ENCODE data around the gene SFMBT2. TPM values are rescaled to one million over a fixed set of nuclear protein-coding genes. Genes with fewer than 3 reads are reported as not detected.
"Not testable (repeated sequence)": the region's sequence is repeated elsewhere in the genome, so short reads cannot be mapped to it uniquely, and the experiment has no call there.

SFMBT2 gene
- total and polyA plus RNA-seq, 2 of the 4 experiments (the other 2 are of a cell fraction), result 0.70 to 1.3 TPM

GRCh38 chr10:7190772-7191171, 220.1 kb downstream of the SFMBT2 start:
- H3K9me3 ChIP-seq (ENCODE audit: control insufficient read depth, insufficient read depth, low read length); H3K14ac ChIP-seq (replicated peaks; ENCODE audit: low read depth, low read length); H2BK15ac ChIP-seq (ENCODE audit: low read depth, low read length); H3K4me3 ChIP-seq (ENCODE audit: insufficient read depth, low read depth, low read length); H4K20me1 ChIP-seq (ENCODE audit: insufficient read depth, low read length); H3K4ac ChIP-seq (ENCODE audit: low read depth, low read length); H2BK120ac ChIP-seq (ENCODE audit: low read depth, low read length); H3K27me3 ChIP-seq (ENCODE audit: control insufficient read depth, insufficient read depth, low read length); intact Hi-C loops (cut with micrococcal nuclease); H2AK5ac ChIP-seq (ENCODE audit: low read depth, low read length); BruUV-seq (replicated peaks); H3K4me2 ChIP-seq (ENCODE audit: low read depth, low read length); DNase-seq; H3K79me1 ChIP-seq (ENCODE audit: low read depth in 1 of 2, low read length in 2 of 2); dilution Hi-C loops (cut with HindIII; ENCODE audit: low sequenced_read_pairs, unreplicated experiment); H3K18ac ChIP-seq (ENCODE audit: low read depth, low read length); H3K56ac ChIP-seq (ENCODE audit: extremely low read depth, insufficient read depth, low read length); POLR2A ChIA-PET (ENCODE audit: unreplicated experiment); H4K8ac ChIP-seq (ENCODE audit: low read depth in 2 of 2, low read length in 2 of 2); H3K23ac ChIP-seq (ENCODE audit: low read depth, low read length); in situ Hi-C loops (cut with MboI; ENCODE audit: low sequenced_read_pairs); H3K36me3 ChIP-seq (ENCODE audit: control insufficient read depth, insufficient read depth, low read length); H3K4me1 ChIP-seq (ENCODE audit: control insufficient read depth, insufficient read depth, low read length); CTCF ChIA-PET; H4K91ac ChIP-seq (ENCODE audit: insufficient read depth, low read depth, low read length); H2AFZ ChIP-seq (replicated peaks; ENCODE audit: low read length, poor library complexity); H2AK9ac ChIP-seq (replicated peaks; ENCODE audit: low read depth, low read length, poor library complexity); H4K5ac ChIP-seq (ENCODE audit: low read depth, low read length); H3K9ac ChIP-seq (ENCODE audit: low read depth, low read length); H3K9me1 ChIP-seq (ENCODE audit: insufficient read depth, low read length); H2BK20ac ChIP-seq (ENCODE audit: low read depth, low read length); H3K27ac ChIP-seq (ENCODE audit: insufficient read depth, low read length); H2BK5ac ChIP-seq (ENCODE audit: low read depth, low read length, poor library complexity, severe bottlenecking); ATAC-seq (ENCODE audit: low read depth): not testable (repeated sequence)
- 100% methylated on average over 2 of the region's 5 CpGs; no CpG with 5 or more reads in 1 of the 2 experiments for WGBS, 2 experiments (ENCODE audit: extremely low coverage in 2 of 2, insufficient read length in 1 of 2)

Measured in IMR-90 (cell line).